Stimulated activated CD8-positive, alpha-beta memory T cell treated with anti-CD3 and anti-CD28 coated beads, Interleukin-2, amount 100 ng/mL, for 1 hour (primary cell): ENCODE results near the gene INPP5F.

ENCODE experiments used
- DNase-seq, 2 donors: peaks; one replicate each; pipeline ENCODE4 v3.0.0-alpha.2; 2020; ENCODE audit warnings: low read depth in 2 of 2

Gene INPP5F

GRCh38 chr10:119817991-119818888 is 92.4 kb downstream of the INPP5F start:
- DNase-seq: no peak

DNA sequence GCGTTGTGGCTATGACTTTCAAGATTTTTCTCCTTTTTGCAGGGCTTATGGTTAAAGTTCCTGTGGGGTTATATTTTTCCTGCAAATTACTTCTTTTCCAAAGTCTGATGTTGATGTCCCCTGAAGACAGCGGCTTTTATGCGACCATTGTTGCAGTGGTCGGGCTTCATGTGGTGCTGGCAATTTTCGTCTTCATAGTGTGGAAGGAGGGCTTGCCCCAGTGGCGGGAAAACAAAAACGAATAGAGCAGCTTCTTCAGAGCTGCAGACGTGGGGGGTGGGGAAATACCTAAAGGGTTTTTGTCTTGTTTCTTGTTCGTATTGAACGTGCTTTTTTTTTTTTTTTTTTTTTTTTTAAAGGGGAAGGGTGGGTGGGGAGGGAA is 93.0 kb downstream of the INPP5F start:
- no peak for DNase-seq

- no peak for DNase-seq
These were observed 95.3 kb downstream of the INPP5F start for GRCh38 chr10:119821182-119821581.

- no peak for DNase-seq
These were observed 98.4 kb downstream of the INPP5F start for GRCh38 chr10:119824299-119824698.

DNA sequence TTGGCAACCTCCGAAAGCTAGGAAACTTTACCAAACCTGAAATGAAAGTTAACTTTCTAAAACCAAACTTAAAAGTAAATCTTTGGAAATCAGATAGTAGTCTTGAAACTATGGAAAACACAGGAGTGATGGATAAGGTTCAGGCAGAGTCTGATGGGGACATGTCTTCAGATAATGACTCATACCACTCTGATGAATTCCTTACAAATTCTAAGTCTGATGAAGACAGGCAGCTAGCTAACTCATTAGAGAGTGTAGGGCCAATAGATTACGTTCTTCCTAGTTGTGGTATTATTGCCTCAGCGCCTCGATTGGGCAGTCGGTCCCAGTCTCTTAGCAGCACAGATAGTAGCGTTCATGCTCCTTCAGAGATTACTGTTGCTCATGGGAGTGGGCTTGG is 100.9 kb downstream of the INPP5F start:
- no peak for DNase-seq

GRCh38 chr10:119827430-119827829 is 101.6 kb downstream of the INPP5F start:
- DNase-seq: no peak

- DNase-seq: no peak
These were observed 103.6 kb downstream of the INPP5F start for GRCh38 chr10:119829429-119829828.

GRCh38 chr10:119830851-119831250 is 105.0 kb downstream of the INPP5F start:
- DNase-seq: no peak

DNA sequence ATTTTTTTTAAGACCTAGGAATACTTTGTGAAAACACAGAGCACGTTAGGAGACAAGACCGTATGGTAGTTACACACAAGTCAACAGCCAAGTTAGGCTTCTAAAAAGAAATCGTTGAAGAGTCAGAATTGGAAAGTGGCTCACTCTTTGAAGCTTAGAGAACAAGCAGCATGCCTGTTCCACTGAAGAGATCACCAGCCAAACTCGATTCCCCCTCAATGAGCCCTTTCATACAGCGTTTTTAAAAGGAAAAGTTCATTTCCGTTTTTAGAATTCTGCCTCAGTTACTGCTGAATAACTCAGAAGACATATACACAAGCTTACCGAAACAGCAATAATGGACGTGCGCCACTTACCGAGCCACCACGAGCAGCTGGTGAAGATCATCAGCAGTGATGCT is 105.8 kb downstream of the INPP5F start:
- no peak for DNase-seq

GRCh38 chr10:119832951-119833350 is 107.1 kb downstream of the INPP5F start:
- no peak for DNase-seq

DNA sequence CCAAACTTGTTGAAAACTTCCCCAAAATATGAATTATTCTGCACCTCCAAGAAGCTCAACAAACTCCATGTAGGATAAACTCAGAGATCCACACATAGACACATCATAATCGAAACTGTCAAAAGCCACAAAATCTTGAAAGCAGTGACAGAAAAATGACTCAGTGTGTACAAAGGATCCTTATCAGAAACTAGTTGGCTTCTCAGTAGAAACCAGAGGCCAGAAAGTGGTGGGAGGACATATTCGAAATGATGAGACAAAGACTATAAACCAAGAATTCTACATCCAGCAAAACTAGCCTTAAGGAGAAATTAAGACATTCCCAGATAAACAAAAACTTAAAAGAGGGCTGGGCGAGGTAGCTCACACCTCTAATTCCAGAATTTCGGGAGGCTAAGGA is 108.3 kb downstream of the INPP5F start:
- DNase-seq: no peak

DNA sequence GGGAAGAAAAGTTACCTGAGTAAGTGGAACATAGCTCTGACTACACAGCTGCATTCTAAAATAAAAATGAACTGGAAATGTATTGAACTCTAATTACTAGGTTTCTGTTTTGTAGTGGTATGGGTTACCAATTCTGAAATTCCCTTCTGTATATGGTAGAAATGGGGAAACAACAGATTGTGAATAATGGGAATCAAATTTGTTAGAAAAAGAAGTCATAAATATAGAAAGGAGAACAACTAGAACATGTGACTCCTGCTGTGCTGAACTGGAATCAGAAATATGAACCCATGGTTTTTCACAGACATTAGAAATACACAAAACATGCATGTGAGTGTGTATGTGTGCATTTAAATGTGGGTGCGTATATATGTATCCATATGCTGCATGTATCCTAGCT is 119.8 kb downstream of the INPP5F start:
- DNase-seq: no peak

DNA sequence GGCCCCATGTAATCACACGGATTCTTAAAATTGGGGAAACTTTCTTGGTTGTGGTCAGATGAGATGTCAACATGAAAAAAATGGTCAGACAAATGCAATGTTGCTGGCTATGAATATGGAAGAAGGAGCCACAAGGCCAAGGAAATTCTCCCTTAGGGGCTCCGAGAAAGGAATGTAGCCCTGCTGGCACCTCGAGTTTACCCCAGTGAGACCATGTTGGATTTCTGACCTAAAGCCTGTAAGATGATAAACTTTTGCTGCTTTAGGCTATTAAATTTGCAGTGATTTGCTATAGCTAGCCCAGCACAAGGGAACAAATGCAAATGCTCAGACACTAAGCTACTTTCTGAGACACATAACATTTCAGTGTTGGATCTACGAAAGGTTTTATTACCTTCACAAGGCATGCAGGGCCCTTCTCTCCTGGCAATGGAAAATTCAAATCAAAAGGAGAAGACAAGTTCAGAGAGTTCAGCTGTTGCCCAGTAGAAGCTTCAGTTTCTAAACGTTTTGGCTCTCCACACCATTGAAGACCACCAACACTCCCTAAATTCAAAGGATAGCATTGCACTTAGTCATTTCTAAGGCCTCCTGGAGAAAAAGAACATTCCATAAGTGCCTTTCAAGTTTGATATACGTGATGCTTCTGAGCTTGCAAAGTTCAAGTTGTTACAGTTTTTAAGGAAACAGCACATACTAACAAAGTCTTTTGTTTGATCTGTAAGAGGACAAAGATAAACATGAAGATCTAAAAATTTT is 123.4 kb downstream of the INPP5F start:
- DNase-seq: no peak

GRCh38 chr10:119849944-119850343 is 124.1 kb downstream of the INPP5F start:
- no peak for DNase-seq

DNA sequence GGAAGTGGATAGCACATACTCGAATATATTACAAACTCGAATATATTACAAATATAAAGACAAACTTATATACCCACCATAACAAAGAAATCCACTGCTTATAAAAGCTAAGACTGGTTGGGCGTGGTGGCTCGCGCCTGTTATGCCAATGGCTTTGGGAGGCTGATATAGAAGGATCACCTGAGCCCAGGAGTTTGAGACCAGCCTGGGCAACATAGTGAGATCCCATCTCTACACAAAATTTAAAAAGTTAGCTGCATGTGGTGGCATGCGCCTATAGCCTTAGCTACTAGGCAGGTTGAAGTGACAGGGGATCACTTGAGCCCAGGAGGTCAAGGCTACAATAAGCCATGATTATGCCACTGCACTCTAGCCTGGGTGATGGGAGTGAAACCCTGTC is 126.4 kb downstream of the INPP5F start:
- DNase-seq: no peak

DNA sequence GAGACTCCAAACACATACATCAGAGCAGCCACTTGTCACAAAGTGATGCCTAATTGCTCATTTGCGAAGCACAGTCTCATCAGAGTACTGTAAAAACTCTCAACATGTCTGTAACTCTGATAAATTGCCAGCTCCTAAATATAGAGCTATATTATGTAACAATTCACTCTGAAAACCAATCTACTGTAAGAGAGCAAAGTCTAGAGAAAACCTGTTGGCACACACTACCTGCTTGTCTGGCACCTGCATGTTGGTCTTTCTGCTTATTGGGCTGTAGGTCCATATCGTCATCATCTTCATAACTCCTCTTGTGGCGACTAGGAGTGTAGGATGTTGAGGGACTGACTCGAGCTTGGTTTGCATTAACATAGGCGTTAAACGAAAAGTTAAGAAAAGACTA is 127.0 kb downstream of the INPP5F start:
- DNase-seq: no peak

DNA sequence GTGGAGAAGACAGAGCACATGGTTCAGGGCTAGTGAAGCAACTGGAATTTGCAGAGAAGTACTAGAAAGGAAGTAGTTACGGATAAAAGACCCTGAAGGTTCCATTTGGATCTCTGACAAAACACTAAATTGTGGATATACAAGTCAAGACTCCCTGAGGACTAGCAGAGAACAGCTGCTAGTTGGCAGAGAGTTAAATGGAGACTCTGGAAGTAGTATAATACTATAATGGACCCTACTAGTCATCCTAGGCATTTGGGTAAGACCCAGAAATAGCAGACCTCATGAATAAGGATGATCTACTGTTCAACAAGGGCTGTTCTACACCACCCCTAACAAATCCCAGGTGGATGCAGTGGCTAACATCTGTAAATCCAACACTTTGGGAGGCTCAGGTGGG is 127.7 kb downstream of the INPP5F start:
- DNase-seq: no peak

GRCh38 chr10:119858063-119858462 is 132.2 kb downstream of the INPP5F start:
- DNase-seq: no peak

DNA sequence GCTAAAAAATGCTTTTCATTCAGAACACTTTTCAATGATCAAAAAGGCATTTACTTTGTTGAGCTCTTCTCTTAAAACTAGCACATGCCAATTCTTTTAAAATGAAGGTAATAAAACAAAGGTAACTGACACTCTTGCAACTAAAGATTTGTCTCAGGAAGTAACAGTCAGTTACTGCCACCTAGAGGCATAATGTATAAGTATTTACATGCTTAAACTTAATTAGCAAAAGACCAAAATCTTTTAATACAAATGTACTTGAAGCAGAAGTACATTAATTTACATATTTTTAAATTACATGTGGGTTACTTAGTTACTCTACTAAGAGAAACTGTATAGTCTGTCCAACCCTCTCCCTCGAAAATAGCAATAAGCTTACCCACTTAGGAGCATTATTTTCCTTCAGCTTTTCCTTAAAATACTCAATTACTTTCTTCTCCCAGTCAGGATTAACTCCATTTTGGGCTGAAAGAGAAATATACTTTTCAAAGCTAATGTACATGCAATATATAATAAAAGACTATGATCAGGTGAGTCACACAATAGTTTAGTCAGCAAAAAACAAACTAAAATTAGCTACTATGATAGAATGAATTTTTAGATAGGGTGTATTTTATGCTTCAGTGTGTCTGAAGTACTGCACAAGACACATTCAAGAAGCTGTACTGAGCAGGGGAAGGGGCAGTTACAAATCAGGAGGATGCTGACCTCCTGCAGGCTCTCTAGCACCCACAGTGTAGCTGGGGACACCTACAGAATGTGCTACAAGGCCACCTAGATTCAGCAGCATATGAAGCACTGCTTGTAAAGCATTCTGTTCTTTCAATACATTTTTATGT is 133.8 kb downstream of the INPP5F start:
- no peak for DNase-seq

DNA sequence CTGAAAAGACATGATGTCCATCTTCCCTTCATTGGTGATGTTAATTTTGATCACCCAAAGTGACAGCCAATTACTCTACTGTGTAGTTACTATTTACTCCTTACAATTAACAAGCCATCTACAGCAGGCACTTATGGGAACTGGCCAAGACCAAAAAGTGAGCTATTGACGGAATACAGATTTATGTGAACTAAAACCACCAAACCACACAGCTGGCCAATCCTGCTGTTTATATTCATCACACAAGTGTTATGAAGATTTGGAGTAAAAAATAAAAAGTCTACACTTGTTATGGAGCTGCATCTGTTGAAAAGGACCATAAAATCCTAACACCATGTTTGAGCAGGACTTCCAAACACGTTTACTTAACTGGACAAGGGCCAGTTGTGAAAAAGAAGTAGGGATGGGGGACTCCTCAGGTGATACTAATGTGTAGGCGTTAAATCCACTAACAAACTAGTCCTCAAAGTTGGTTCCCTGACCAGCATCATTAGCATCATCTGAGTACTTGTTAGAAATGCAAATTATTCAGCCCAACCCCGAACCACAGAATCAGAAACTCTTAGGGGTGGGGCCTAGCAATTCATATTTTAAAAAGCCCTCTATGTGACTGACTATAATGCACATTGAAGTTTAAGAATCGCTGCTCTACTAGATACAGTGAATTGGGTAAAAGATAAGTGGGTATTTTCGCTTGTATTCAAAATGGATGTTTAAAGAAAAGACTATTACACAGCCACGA is 135.2 kb downstream of the INPP5F start:
- DNase-seq: no peak

DNA sequence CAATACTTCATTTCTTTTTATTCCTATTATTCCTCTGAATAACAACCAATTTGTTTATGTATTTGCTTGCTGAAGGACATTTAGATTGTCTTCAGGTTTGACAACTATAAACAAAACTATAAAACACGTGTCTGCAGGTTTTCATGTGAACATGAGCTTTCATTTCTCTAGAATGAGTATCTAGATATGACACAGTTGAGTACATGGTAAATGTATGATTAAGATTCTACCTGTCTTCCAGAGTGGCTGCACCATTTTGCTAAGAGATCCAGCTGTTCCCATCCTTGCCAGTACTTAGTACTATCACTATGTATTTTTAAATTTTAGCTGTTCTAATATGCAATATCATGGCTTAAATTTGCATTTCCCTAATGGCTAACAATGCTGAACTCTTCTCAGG is 136.7 kb downstream of the INPP5F start:
- no peak for DNase-seq
